HG02973 (cell line): ENCODE results near the gene TWSG1.

Experiments
- ATAC-seq: cut with Tn5 transposase; IDR thresholded peaks from one replicate; pipeline ENCODE4 v1.9.1; 2021; ENCODE audit warnings: moderate library complexity; ENCODE audit not compliant: unreplicated experiment

TWSG1 gene

GRCh38 chr18:9334329-9334972, at the start of gene TWSG1:
TSS of gene TWSG1 (plus strand) at chr18:9334773. CDS start at chr18:9337230, 2,457 bp downstream.
- ATAC-seq = peak; percentile 76

GRCh38 chr18:9285604-9286003, 49.0 kb upstream of the TWSG1 start:
- no peak for ATAC-seq

- no peak for ATAC-seq
These were observed 47.5 kb upstream of the TWSG1 start for GRCh38 chr18:9287036-9287435.

- no peak for ATAC-seq
These were observed 44.9 kb upstream of the TWSG1 start for GRCh38 chr18:9289698-9290097.

GRCh38 chr18:9290156-9290555, 44.4 kb upstream of the TWSG1 start:
- ATAC-seq = no peak

- no peak for ATAC-seq
These were observed 42.5 kb upstream of the TWSG1 start for GRCh38 chr18:9292047-9292446.

- no peak for ATAC-seq
These were observed 40.6 kb upstream of the TWSG1 start for GRCh38 chr18:9293948-9294347.

GRCh38 chr18:9296233-9297006, 38.2 kb upstream of the TWSG1 start:
- ATAC-seq = no peak

- ATAC-seq = no peak
These were observed 37.6 kb upstream of the TWSG1 start for GRCh38 chr18:9297007-9297393.

- no peak for ATAC-seq
These were observed 30.0 kb upstream of the TWSG1 start for GRCh38 chr18:9304388-9305070.

GRCh38 chr18:9319333-9319732, 15.2 kb upstream of the TWSG1 start:
- no peak for ATAC-seq

- no peak for ATAC-seq
These were observed 13.5 kb upstream of the TWSG1 start for GRCh38 chr18:9321017-9321452.

GRCh38 chr18:9321736-9322135, 12.8 kb upstream of the TWSG1 start:
- no peak for ATAC-seq

- ATAC-seq = no peak
These were observed 11.8 kb upstream of the TWSG1 start for GRCh38 chr18:9322744-9323143.

GRCh38 chr18:9323750-9324445, 10.7 kb upstream of the TWSG1 start:
- no peak for ATAC-seq

- ATAC-seq = no peak
These were observed 8.9 kb upstream of the TWSG1 start for GRCh38 chr18:9325716-9326115.

GRCh38 chr18:9328776-9329175, 5.8 kb upstream of the TWSG1 start:
- no peak for ATAC-seq

- no peak for ATAC-seq
These were observed 5.1 kb upstream of the TWSG1 start for GRCh38 chr18:9329471-9329870.

- ATAC-seq = no peak
These were observed 4.2 kb upstream of the TWSG1 start for GRCh38 chr18:9330419-9330818.

GRCh38 chr18:9333441-9334328, 888 bp upstream of the TWSG1 start:
- ATAC-seq = peak; percentile 38
